NCI-H1930 (cell line): ENCODE results near the gene LY9.

Experiments used
- DNase-seq, 2 experiments: peaks; one replicate each; lab custom pipeline; 2025; lab: John Stamatoyannopoulos, UW

LY9 gene

GRCh38 chr1:160801836-160802580 lies 6.0 kb downstream of the LY9 start:
- DNase-seq, result no peak

GRCh38 chr1:160806109-160806665 lies 10.2 kb downstream of the LY9 start:
- no peak for DNase-seq

- no peak for DNase-seq
Measured at GRCh38 chr1:160806784-160807183, 10.8 kb downstream of the LY9 start.

- DNase-seq, result no peak
Measured at GRCh38 chr1:160807247-160807646, 11.3 kb downstream of the LY9 start.

- DNase-seq, result no peak
Measured at GRCh38 chr1:160807738-160808137, 11.8 kb downstream of the LY9 start.

GRCh38 chr1:160808289-160808688 lies 12.3 kb downstream of the LY9 start:
- DNase-seq, result no peak

GRCh38 chr1:160810486-160810885 lies 14.5 kb downstream of the LY9 start:
- DNase-seq, result no peak

GRCh38 chr1:160811147-160811546 lies 15.2 kb downstream of the LY9 start:
- no peak for DNase-seq

GRCh38 chr1:160813215-160813614 lies 17.2 kb downstream of the LY9 start:
- DNase-seq, result no peak

GRCh38 chr1:160814316-160814715 lies 18.3 kb downstream of the LY9 start:
- no peak for DNase-seq

GRCh38 chr1:160814856-160815255 lies 18.9 kb downstream of the LY9 start:
- no peak for DNase-seq

GRCh38 chr1:160818207-160818937 lies 22.4 kb downstream of the LY9 start:
- DNase-seq, result no peak

- DNase-seq, result no peak
Measured at GRCh38 chr1:160819186-160819585, 23.2 kb downstream of the LY9 start.

- no peak for DNase-seq
Measured at GRCh38 chr1:160821627-160822026, 25.7 kb downstream of the LY9 start.

GRCh38 chr1:160823296-160823695 lies 27.3 kb downstream of the LY9 start:
- no peak for DNase-seq

GRCh38 chr1:160826546-160826945 lies 30.6 kb downstream of the LY9 start:
- DNase-seq, result no peak

- no peak for DNase-seq
Measured at GRCh38 chr1:160827418-160827817, 31.4 kb downstream of the LY9 start.

- no peak for DNase-seq
Measured at GRCh38 chr1:160829766-160830165, 33.8 kb downstream of the LY9 start.

- peak in 1 of 2 experiments; percentile 25 for DNase-seq
Measured at GRCh38 chr1:160830321-160831153, 34.6 kb downstream of the LY9 start.

- no peak for DNase-seq
Measured at GRCh38 chr1:160834945-160835565, 39.1 kb downstream of the LY9 start.

- no peak for DNase-seq
Measured at GRCh38 chr1:160835751-160836150, 39.8 kb downstream of the LY9 start.

- DNase-seq, result no peak
Measured at GRCh38 chr1:160836561-160836960, 40.6 kb downstream of the LY9 start.
